ENCODE data around the gene PAPLN.

The PAPLN gene

GRCh38 chr14:73236752-73237218 is 521 bp upstream of the PAPLN start:
- no peak for DNase-seq

DNA sequence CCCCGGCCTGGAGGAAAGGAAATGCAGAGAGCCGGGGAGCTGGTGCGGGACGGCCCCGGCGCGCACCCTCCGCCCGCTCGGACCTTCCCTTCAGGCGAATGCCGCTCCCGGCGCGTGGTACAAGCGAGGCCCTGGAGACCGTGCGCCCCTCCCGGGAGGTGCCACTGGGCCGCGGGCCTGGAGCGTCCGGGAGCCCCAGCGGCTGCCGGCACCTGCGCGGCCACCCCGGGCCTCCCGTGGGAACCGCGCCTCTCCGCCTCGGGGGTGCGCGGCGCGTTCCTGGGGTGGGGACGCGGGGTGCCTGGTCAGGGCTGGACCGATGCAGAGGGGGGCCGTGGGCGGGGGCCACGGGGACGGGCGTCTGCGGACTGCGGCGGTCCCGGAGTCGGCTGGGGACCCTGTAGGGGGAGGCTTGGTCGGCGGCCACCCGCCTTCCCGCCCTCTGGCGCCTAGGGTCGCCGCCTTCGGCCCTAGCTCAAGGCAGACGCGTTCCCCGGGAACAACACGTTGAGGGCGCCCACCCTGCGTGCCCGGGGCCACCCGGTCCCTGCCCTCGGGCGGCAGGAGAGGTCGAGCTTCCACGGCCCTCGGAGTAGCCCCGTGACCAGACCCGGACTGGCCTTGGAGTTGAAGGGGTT is 599 bp downstream of the PAPLN start:
- no peak for TF ChIP-seq GATA1 (IDR thresholded peaks at IDR 0.05; ENCODE audit: low read depth, low read length)
- no peak for TF ChIP-seq POLR2A (IDR thresholded peaks at IDR 0.05; ENCODE audit: low read length)
- no peak for DNase-seq

More at GRCh38 chr14:73236752-73237218, 521 bp upstream of the PAPLN start:
- TF ChIP-seq GATA1 (IDR thresholded peaks at IDR 0.05; ENCODE audit: low read depth, low read length), result no peak
- no peak for TF ChIP-seq POLR2A (IDR thresholded peaks at IDR 0.05; ENCODE audit: low read length)

GRCh38 chr14:73238424-73238852 is 1.1 kb downstream of the PAPLN start:
- DNase-seq, result no peak
- no peak for TF ChIP-seq GATA1 (IDR thresholded peaks at IDR 0.05; ENCODE audit: low read depth, low read length)
- no peak for TF ChIP-seq POLR2A (IDR thresholded peaks at IDR 0.05; ENCODE audit: low read length)

DNA sequence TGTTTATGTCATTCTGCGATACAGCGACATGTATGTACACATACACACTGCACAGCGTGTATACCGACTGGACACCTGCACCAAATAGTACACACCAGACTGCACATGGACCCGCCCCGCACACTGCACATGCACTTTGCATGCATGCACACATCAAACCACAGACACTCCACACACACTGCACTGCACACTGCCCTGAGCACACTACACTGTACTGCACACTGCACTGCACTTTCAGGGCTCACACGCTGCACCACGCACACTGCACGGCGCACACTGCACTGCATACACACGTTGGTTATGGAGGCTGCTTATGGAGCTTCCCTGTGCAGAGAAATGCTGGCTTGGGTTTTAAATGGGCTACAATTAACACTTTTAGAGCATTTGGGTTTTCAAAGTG is 1.6 kb downstream of the PAPLN start:
- no peak for TF ChIP-seq GATA1 (IDR thresholded peaks at IDR 0.05; ENCODE audit: low read depth, low read length)
- no peak for TF ChIP-seq POLR2A (IDR thresholded peaks at IDR 0.05; ENCODE audit: low read length)
- DNase-seq, result no peak

DNA sequence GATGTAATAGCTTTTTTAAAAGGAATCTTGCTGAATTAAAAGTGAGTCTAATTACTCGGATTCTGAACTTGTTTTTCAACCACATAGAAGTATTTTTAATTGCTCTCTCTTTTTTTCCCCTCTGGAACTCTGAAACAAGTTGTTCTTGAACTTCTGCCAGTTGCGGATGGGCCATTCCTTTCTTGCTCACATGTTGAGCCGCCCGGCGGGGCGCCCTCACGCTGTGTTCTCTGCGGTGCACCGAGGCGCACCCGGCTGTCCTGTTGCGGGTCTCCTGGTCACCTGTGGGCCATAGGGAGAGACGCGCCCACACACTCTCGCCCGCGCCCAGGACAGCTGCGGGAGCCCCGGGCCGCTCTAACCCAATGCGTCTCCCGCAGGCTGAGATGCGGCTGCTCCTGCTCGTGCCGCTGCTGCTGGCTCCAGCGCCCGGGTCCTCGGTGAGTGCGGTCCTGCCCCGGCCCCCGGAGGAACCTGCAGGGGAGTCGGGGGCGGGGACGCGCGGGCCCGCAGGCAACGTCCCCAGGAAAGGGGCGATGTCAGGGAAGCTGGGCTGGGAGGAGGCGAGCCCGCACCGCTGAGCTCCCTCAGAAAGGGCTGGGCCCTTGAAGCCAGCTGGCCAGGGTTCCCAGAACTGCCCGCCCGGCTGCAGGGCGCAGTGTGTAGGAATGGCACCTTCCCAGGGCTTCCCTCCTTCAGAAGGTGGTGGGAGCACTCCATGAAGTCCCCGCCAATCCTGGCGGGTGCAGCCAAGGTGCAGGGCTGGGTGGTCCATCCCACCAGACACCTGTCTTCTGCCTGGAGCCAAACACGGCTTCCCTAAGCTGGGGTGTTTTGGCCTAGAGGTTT is 2.3 kb downstream of the PAPLN start:
- DNase-seq, result no peak
- TF ChIP-seq POLR2A (IDR thresholded peaks at IDR 0.05; ENCODE audit: low read length) (no peak), GATA1 (IDR thresholded peaks at IDR 0.05; ENCODE audit: low read depth, low read length) (no peak)

GRCh38 chr14:73240816-73241480 is 3.6 kb downstream of the PAPLN start:
- TF ChIP-seq POLR2A (IDR thresholded peaks at IDR 0.05; ENCODE audit: low read length), result no peak
- TF ChIP-seq GATA1 (IDR thresholded peaks at IDR 0.05; ENCODE audit: low read depth, low read length), result no peak
- DNase-seq, result no peak

DNA sequence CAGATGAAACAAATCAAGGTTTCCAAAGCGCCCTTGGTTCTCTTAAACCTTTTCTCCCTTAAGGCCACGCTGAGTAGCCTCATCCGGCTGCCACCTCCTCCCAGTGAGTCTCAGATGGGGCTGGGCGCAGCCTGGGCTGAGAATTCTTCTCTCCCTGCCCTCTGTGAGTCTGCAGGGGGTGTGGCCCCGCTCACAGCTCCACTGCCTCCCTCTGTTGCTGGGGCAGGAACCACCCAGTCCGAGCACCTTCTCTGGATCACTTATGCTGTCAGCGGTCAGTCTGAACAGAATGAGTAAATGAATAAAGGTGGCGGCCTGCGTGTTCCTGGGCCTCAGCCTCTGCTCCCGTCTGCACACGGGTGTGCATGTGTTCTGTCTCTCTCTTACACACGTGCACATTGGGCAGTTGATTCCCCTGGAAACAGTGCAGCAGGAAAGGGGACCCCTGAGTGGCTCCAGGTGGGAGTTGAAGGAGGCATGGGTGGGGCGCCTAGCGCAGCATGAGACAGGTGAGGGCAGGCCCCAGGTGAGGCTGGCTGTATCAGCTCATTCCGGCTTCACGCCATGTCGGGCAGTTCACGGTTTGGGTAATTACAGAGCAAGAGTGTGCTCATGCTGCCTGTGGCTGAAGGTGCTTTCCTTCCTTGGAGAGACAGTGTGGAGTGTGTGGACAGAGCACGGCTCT is 4.3 kb downstream of the PAPLN start:
- no peak for DNase-seq
- TF ChIP-seq GATA1 (IDR thresholded peaks at IDR 0.05; ENCODE audit: low read depth, low read length) (no peak), POLR2A (IDR thresholded peaks at IDR 0.05; ENCODE audit: low read length) (no peak)

GRCh38 chr14:73242357-73242901 is 5.1 kb downstream of the PAPLN start:
- TF ChIP-seq GATA1 (IDR thresholded peaks at IDR 0.05; ENCODE audit: low read depth, low read length), result no peak
- no peak for TF ChIP-seq POLR2A (IDR thresholded peaks at IDR 0.05; ENCODE audit: low read length)
- DNase-seq, result no peak

DNA sequence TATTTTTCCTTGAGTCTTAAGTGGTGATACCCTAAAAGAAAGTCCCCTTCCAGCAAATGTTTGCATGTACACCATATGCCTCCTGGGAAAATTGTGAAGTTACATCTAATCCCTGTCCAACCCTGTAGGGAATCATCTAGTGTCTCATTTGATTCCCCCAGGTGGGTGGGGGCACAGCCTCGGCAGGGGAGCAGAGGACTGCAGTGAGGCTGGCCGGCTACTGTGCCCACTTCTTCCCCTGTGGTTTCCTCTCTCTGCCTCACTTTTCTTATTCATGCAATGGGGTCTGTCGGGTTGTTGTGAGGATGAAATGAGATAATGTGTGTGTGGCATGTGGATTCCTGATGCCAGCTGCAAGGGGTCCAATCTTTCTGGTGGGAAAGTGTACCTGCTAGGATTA is 6.0 kb downstream of the PAPLN start:
- no peak for DNase-seq
- TF ChIP-seq GATA1 (IDR thresholded peaks at IDR 0.05; ENCODE audit: low read depth, low read length) (no peak), POLR2A (IDR thresholded peaks at IDR 0.05; ENCODE audit: low read length) (no peak)

DNA sequence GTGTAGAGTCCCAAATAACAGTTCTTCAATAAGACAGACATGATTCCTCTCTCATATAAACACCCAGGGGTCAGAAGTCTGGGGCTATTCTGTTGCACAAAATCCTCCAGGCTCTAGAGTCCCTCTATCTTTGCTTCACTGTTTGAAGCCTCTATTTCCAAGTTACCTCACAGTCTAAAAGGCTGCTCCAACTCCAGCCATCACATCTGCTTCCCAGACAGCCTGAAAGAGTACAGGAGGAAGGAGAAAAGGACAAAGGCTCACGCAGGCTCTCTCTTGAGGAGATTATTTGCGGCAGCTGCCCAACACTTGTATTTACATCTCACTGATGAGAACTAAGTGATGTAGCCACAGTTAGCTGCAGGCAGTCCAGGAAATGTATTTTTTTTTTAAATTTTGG is 6.4 kb downstream of the PAPLN start:
- TF ChIP-seq POLR2A (IDR thresholded peaks at IDR 0.05; ENCODE audit: low read length) (no peak), GATA1 (IDR thresholded peaks at IDR 0.05; ENCODE audit: low read depth, low read length) (no peak)
- no peak for DNase-seq

DNA sequence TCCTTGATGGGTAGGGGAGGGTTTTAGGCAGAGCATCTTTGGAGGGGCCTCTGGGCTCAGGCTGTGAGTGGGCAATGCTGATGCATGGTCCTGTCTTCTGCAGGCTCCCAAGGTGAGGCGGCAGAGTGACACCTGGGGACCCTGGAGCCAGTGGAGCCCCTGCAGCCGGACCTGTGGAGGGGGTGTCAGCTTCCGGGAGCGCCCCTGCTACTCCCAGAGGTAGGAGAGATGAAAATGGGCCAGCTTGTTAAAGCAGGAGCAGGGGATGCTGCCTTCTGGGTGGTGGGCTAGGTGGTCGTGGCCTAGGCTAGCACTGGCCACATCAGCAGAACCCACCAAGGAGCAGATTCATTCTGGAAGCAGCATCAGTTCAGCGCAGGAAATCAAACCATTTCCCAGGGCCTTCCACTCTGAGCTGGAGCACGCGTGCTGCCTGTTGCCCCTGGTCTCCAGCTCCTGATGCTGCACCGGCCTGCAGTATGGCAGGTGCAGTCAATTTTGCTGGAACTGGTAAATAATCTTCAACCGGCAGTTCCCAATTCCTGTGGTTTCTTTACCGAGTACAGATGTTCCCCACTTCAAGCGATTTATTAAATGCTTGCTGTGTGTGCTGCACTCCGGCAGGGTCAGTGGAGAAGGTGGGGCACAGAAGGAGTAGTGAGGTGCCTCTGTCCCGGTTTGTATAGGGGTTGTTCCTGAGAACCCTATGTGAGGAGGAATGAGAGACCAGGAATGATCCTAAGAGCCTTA is 7.4 kb downstream of the PAPLN start:
- DNase-seq, result no peak
- TF ChIP-seq GATA1 (IDR thresholded peaks at IDR 0.05; ENCODE audit: low read depth, low read length) (no peak), POLR2A (IDR thresholded peaks at IDR 0.05; ENCODE audit: low read length) (no peak)

DNA sequence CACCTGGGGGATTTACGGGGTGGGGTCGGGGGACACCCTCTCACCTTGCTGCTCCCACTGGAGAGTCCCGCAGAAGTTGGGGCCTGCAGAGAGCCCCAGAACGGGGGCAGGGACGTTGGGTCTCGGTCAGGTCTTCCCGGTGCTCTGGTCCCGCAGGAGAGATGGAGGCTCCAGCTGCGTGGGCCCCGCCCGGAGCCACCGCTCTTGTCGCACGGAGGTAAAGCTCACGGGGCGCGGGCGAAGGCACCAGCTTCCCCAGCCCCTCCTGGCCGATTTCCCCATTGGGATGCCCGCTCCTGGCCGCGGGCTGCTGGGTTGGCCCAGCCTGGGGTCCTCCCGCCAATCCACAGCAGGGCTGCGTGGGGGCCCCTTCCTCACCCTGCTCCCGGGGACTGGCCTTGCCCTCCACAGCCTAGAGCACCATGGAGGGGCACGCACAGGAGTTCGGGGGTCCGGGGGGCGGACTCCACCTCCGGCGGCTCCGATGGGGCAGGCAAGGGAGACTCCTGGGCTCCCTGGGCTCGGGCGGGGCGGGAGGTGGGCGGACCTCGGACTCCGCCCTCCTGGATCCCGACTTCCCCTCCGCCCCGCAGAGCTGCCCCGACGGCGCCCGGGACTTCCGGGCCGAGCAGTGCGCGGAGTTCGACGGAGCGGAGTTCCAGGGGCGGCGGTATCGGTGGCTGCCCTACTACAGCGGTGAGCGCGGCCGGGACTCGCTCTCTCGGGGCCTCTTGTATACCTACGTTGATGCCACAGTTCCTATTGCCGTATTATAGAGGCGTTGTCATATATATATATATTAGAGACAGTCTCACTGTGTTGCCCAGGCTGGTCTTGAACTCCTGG is 8.4 kb downstream of the PAPLN start:
- TF ChIP-seq GATA1 (IDR thresholded peaks at IDR 0.05; ENCODE audit: low read depth, low read length), result no peak
- no peak for TF ChIP-seq POLR2A (IDR thresholded peaks at IDR 0.05; ENCODE audit: low read length)
- peak; percentile 38 to 47 for DNase-seq

Data from erythroblast (primary cell).